GM19397 (cell line): ENCODE measurements around the gene PLLP.
"Not testable (repeated sequence)": the region's sequence is repeated elsewhere in the genome, so short reads cannot be mapped to it uniquely, and the experiment has no call there.

ENCODE experiments used
- ATAC-seq: cut with Tn5 transposase; IDR thresholded peaks from one replicate; pipeline ENCODE4 v1.9.1; 2021; ENCODE audit warnings: mild to moderate bottlenecking, moderate library complexity; ENCODE audit not compliant: unreplicated experiment

Gene PLLP

DNA sequence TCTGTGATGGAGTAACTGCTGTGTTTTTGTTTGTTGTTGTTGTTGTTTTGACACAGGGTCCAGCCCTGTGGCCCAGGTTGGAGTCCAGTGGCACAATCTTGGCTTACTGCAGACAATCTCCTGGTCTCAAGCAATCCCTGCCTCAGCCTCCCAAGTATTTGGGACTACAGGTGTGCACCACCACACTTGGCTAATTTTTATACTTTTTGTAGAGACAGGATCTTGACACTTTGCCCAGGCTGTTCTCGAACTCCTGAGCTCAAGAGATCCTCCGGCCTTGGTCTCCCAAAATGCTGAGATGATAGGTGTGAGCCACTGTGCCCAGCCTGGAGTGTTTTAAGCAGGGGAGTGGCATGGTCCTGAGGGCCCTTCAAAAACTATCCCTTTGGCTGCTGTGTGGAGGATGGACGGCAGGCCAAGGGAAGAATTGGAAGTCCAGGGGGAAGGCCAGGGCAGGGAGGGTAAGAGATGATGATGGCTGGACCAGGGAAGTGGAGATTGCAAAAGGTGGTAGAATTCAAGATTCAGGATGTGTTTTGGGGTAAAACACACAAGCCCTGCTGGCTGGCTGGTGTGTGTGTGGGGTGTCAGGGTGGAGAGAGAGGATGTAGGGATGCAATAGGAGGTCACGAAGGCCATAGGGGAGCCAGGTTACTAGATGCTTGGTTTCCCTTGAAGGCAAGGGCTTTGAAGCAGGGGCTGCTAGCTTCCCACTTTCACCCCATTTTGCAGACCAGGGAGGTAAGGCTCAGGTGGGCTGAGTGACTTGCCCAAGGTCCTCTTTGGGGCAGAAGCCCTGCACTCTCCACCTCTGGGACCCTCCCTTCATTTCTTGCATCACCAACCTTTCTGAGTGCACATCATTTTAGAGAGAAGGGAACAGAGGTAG, 18.8 kb upstream of the PLLP start:
- ATAC-seq = no peak

DNA sequence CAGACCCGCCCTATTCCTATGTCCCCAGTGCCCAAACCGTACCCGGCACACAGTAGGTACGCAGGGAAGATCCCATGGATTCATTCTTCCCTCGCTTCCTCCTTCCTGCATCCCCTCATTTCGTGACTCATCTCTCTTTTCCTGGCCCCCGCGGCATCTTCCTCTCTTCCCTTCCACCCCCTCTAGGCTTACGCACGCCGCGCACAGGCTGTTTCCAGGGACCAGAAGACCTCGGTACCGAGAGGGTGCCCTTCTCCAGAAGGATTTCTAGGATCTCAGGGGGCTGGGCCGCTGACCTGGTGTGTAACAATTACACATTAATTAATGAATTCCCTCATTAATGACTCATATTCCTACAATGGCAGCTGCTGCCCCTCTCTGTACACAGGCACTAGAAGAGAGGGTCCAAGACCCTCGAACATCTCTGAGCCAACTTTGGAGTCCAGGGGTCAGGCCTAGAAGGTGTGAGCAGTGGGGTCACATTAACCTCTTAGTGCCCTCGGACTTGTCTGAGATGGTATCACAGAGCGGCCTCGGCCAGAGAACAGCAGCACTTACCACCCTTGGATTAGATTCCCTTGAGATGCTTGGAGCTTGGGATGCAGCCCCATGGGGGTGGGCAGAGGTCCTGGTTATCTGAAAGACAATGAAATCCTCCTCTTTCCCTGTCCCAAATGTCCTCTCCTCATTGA, 16.8 kb upstream of the PLLP start:
- ATAC-seq = no peak

DNA sequence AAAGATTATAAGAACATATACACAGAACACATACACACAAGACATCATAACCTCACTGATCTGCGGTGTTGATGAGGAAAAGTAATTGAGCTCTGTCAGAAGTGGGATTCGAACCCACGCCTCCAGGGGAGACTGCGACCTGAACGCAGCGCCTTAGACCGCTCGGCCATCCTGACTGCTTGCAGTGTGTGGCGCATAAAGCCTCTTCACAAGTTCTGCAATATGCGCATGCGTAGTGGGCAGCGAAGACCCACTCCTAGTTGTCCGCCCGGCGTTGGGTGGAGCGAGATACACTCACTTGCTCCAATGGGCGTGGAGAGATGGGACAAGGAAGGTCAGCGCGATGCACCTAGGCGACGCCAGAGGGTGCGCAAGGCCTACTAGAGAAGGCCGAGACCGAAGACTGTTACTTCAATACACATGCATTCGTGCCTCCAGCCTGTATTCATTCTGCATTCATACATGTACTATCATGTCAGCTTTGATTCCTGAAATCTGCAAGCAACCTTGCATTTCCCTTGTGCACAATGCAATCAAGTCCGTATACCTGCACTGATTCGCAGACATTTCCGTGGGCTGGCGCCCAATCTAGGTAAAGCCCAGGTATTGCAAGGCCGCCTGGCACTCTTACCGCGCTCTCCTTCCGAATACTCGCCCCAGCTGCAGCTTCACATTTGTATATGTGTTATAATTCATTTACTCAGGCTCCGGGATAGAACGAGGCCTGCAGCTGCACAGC, 16.1 kb upstream of the PLLP start:
- ATAC-seq = peak; percentile 83

DNA sequence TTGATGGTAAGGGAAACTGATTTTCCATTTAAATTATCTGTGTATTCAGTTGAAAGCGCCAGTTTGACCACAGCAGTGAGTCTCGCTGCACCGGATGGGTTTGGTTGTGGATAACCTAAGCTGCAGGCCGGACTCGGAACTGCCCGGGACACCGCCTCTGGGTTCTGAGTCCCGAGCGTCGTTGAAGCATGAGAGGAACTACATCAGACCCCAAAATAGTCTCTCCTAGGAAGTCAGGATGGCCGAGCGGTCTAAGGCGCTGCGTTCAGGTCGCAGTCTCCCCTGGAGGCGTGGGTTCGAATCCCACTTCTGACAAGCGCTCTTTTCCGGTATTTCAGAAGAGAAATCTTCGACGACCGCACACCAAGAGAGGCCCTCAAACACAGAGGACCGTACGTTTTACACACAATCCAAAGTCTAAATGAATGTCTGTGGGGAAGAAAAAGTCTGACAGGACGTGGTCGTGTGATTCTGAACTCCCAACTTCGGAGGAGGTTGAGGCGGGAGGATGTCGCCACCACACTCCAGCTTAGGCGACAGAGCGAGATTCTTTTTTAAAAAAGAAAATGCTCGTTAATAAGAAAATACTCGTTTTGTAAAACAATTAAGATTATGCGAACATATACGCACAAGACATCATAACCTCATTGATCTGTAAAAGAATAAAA, 15.4 kb upstream of the PLLP start:
- peak; percentile 46 for ATAC-seq

DNA sequence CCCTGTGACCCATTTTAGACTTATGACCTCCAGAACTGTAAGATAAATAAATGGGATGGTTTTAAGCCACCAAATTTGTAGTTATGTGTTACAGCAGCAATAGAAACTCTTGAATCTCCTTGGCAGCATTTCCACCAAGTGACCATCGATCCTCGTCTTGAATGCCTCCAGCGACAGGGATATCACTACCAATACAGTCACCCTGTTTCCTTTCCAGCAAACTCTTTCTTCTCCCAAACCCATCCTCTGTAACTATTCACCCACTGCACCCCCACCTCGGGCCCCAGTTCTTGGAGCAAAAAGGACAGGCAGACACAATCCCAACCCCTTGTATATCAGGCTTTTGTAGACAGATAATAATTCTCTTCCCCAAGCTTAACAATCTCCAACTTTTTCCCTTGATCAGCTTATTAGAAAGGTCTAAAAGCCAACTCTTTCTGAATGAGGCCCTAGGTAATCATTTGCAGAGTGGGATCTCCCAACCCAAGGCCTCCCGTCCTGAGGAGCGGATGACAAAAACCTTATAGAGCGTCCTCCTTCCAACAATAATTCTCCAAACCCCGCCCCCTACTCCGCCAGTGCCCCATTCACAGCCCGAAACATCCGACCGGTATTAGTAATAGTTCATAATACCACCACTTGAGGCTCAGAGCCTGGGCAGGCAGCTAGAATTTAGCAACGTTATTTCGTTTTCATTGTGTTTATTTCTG, 14.7 kb upstream of the PLLP start:
- peak; percentile 7 for ATAC-seq

DNA sequence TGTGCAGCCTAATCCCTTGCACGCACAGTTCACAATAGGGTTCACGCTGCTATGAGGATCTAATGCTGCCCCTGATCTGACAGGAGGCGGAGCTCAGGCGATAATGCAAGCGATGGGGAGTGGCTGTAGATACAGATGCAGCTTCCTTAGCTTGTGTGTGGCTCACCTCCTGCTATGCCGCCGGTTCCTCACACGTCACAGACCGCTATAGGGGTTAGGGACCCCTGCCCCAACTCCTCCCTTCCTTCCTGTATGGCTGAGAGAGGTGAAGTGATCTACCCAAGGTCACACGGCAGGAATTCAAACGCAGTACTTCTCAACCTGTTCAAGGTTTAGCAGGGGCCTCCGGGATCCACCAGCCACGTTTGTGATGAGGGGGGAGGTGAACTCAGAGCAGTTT, 13.4 kb upstream of the PLLP start:
- no peak for ATAC-seq

DNA sequence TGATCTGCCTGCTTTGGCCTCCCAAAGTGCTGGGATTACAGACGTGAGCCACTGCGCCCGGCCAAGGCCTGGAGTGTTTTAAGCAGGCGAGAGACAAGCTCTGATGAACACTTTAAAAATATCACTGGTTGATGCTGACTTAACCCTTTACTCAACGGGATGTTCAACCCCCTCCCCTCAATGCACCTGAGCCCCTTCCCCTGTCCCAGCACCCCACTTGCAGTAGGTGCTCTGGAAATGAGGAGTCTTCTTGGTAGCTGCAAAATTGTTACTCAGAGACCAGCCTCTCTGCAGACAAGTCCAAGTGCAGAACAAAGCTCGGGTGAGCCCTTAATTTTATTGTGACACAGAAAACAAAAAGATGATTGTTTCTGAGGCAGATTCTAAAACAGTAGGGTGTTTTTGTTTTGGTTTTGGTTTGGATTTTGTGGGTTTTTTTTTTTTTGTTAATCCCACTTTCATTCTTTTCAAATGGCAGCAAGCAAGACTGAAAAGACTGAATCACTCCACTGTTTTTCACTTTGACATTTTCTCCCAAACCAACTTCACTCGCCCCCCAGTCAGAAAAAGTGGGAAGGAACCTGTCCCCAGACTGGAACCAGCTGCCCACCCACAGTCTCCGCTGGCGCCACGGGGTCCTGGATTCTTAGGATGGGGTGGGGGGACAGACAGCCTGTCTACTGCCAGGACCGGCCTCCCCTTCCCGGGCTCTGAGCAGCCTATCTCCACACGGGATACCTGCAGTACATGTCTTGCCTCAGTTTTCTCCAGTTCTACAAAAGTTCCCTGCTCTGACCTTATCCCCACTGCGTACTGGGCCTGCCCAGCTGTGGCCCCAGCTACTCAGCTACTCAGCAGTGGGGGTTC, 5.2 kb upstream of the PLLP start:
- ATAC-seq = no peak

DNA sequence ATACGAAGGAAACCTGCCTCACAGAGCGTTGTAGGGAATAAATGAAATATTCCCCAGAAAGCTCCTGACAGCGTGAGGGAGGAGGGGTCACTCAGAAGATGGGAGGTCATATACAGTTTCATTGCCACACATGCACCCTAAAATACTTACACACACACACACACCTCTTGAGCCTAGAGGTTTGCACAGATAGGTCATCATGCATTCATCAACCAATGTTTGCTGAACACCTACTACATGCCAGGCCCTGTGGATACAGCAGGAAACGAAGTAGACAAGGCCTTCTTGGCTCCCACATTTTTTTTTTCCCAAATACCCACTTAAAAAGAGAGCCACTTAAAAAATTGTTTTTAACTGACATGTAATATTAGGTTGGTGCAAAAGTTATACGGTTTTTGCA, 907 bp upstream of the PLLP start:
- no peak for ATAC-seq

DNA sequence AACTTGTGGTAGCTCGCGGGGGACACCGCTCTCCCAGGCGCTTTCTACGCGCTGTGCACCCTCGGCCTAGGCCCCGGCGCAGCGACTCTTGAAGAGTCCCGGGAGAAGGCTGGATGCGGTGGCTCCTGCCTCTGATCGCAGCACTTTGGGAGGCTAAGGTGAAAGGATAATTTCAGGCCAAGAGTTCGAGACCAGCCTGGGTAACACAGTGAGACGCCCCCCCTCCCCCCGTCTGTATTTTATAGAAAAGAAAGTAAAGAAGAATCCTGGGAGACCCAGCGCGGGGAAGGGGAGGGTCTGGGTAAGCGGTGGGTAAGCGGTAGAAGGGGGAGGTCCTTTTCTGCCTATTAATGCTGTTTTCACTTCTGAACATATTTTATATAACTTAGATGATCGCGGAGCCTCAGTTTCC, 486 bp upstream of the PLLP start:
- no peak for ATAC-seq

DNA sequence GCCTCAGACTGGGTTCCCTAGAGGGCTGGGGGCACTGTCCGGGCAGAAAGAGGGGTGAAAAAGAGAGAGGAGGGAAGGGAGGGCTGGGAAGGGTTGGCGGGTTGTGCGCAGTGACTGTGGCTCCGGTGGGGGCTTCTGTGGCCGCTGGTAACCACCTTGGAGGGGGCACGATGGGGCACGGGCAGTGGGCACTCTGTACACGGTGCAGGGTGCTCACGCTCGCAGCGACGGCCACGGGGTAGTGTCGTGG, 588 bp downstream of the PLLP start:
- ATAC-seq = no peak

DNA sequence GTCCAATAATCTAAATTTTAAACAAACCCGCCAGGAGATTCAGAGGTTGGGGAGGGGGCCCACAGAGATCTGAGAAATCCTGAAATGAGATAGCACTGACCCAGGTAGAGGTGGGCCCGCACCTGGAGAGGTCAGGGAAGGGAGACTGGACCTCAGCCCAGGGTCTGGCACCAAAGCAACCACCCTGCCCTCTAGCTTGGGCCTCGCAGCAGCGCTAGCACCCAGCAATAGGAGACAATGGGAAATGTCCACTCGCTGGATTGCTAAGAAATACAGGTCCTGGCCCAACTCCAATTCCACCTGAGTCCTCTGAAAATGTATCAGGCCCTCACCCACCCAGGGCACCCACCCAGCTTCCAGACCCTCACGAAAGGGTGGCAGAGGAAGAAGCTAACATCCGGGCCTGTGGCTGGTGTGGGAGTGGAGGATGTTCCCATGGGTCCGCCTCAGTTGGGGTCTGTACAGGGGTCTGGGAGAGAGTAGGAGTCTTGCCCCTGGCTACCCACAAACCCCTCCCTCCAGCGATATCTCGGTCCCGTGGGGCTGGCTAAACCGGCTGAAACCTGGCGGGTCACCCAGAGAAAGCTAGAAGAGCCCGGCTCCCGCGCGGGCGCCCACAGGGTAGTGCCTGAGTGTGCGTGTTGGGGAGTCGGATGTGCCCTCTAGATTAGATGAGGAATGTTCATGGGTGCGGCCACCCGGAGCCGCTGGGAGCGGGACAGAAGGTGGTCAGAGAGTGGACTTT, 1.1 kb downstream of the PLLP start:
- ATAC-seq = no peak

DNA sequence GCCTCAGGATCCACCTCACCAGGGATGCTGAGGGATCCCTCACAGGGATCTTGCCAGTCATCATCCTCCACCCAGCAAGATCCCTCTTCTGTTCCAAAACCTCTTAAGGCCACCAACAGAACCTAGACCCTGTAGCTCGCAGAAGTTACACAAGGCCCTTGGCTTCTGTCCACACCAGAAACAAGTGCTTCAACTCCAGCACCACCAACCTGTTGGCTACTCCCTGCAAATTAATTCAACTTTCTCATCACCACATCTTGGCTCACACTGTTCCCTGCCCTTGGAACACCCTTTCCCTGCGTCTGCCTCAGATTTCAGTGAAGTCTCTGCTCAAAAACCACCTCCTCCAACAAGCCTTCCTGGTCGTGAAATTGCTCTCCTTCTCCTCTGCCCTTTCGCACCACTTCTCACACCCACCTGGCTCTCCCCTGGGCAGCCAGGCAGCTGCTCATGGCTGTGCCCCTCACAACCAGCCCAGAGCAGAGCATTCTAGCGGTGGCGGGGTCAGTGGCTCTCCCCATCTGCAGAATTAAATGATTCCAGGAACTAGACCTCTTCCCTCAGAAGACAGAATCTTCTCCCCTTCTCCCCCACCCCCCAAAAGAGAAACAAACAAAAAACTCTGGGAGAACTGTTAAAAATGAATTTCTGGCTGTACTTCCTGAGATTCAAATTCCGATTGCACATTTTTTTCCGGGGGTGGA, 1.8 kb downstream of the PLLP start:
- no peak for ATAC-seq

DNA sequence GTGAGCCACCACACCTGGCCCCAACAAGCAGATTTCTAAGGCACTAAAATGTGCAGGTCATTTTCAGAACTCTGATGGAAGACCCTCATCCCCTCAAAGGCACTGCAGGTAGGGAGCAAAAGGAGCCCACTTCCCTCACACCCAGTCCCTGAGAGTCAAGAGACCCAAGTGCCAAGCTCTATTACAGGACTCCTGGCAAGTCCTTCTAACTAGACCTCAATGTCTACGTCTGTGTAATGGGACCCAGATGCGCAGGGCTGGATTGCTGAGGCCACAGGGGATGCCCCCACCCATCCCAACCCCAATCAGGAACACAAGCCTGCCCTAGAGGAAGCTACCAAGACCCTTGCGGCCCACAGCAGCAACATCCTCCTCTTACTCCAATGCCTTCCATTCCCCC, 2.7 kb downstream of the PLLP start:
- no peak for ATAC-seq

DNA sequence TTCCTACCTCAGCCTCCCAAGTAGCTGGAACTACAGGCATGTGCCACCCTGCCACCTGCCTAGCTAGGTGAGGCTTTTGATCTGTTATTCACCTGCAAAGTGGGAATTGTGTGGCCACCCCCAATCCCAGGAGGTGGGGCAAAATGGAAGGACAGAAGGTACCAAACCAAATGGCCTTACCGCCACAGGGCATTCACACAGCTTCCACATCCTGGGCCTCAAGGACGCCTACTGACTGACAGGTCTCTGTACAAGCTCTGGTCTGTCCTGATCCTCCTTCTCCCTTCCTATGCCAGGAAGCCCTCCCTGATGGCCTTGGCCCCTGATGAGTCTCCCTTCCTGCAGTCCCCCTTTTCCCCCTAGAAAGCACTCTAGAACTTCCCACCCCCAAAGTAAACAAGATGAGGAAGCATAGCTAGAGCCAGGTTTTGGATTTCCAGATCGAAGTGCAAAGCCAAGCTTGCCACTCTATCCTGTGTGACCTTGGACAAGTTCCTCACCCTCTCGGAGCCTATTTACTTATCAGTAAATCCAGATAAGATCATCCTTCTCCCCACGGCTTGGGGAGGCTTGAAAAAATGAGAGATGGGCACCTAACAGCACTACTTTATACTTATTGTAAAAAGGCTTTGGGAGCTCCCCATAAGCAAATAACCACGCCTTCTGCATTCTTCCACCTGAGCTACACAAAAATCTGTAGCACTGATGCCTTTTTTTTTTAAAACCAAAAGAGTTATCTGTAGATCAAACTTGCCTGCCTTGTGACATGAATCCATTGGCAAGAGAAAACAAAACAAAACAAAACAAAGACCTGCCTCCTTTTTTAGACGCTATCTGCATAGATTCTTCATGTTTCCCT, 4.5 kb downstream of the PLLP start:
- no peak for ATAC-seq

DNA sequence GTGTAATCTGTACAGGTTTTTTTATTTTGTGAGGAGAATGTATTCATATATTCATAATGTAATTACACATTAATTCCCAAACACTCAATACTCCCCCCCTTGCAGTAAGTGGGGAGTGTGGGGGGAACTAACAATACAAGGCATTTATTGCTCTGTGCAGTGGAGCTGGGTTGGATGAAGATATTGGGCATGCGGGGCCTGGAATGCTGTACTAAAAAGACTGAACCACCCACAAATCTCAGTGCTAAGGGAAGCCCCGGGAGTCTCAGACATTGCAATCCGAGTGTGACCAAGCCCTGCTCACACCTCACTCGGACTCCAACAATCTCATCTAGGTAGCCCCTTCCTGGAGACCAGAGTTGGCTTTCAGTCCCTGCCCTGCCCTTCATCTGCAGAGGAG, 6.0 kb downstream of the PLLP start:
- no peak for ATAC-seq

DNA sequence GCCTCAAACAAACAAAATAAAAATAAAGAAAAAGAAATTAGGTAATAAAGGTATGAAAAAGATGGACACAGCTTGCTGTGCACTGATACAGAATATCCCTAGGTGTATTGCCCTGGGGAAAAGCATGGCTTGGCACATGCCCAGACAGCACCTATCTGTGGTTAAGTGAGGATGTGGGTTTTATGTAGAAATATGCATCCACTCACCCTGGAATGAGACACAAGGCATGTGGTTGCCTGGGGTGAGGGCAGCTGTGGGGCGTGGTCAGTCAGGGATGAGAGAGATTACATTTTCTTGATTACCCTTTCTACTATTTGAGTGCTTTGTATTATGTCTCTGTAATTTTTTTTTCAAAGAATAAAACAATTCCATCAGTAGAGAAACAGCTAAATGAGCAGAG, 6.9 kb downstream of the PLLP start:
- ATAC-seq = no peak

DNA sequence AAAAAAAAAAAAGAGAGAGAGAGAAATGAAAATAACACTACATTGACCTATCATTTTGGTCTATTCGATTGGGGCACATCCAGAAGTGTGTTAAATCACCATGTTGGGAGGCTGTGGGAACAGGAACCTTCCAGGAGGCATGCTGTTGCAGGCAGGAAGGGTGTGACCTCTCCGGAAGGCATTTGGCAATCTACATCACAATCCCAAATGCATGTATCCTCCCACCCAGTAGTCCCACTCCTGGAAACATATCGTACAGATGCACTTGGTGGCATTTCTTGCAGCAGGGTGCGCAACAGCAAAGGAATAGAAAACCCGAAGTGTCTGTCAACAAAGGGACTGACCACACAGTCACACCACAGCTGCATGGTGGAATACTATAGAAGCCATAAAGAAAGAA, 7.9 kb downstream of the PLLP start:
- no peak for ATAC-seq

DNA sequence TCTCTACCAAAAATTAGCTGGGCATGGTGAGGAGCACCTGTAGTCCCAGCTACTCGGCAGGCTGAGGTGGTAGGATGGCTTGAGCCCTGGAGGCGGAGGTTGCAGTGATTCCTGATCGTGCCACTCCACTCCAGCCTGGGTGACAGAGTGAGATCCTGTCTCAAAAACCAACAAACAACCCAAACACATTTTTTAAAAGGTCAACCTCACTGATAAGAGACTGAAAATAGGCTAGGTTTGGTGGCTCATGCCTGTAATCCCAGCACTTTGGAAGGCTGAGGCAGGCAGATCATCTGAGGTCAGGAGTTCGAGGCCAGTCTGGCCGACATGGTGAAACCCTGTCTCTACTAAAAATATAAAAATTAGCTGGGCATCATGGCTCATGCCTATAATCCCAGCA, 8.5 kb downstream of the PLLP start:
- ATAC-seq = not testable (repeated sequence)
